ENCODE results near the gene FIGNL1. TPM values are rescaled to one million over a fixed set of nuclear protein-coding genes. Genes with fewer than 3 reads are reported as not detected.

The FIGNL1 gene
- total RNA-seq, 1 donor from 2014 or later: 5.5 TPM

DNA sequence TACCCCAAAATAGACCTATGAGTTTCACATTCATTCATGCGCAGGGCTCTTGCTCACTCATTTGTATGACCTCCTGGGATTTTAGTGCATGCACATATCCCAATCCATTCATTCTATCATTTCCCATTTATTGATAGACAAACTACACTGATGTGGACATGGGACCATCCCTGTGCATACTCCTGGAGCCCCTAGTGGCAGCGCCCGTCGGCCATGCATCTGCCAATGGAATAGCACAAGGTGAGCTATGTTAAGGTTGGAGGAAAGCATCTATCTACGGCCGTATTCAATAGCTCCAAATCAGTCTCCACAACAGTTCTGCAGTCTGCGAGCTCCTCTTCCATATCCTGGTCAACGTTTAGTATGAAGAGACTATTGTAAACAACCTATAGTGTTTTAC, 31.7 kb upstream of the FIGNL1 start:
- Histone ChIP-seq H3K9me3 (no peaks in the 10 kb centered on the region), H3K27me3 (no peaks in the 10 kb centered on the region), H3K27ac (no peak overlapping the region), H3K4me3 (no peak overlapping the region), H3K36me3 (no peaks in the 10 kb centered on the region), H3K4me1 (peaks cover 5% of the 10 kb centered on the region)
- TF ChIP-seq CTCF (IDR thresholded peaks at IDR 0.05): no peak
- DNase-seq (no peak), ATAC-seq (no peak)
- intact Hi-C loops (cut with DNase I): no loop called here

GRCh38 chr7:50480797-50481196, 30.6 kb upstream of the FIGNL1 start:
- TF ChIP-seq CTCF (IDR thresholded peaks at IDR 0.05): no peak
- intact Hi-C loops (cut with DNase I): no loop called here
- no peaks in the 10 kb centered on the region for H3K9me3 ChIP-seq
- no peak for DNase-seq
- no peaks in the 10 kb centered on the region for H3K36me3 ChIP-seq
- no peak overlapping the region for H3K27ac ChIP-seq
- no peaks in the 10 kb centered on the region for H3K27me3 ChIP-seq
- peak; percentile 51 for ATAC-seq
- H3K4me1 ChIP-seq: peaks cover 5% of the 10 kb centered on the region
- no peak overlapping the region for H3K4me3 ChIP-seq

DNA sequence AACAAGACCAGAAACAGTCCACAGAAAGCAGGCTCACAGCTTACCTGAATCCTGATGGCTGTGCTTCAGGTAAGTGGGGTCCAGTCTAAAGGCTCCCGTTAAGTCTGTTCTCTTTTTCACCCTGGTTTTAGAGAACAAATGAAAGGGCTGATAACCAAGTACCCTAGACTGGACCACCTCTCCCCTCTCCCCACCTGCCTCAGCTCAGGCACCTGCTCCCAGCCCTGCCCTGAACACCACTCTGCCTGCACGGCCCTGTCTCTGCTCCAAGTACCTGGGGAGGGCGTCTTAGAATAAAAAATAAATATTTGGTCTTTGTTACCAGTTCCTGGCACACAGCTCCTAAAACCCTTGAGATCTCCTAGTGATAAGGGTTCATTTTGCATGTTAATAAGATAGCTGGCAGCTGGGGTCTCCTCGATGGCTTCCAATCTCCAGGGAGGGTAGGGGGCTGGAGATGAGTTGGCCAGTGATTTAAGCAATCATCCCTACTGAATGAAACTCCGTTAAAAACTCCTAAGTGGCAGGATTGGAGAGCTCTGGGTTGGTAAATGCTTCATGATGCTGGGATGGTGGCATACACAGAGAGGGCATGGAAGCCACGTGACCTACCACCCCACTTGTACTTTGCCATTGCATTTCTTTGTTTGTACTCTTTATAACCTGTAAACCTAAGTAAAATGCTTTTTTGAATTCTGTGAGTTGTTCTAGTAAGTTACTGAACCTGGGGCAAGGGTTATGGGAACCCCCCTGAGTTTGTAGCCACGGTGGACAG, 29.8 kb upstream of the FIGNL1 start:
- Histone ChIP-seq H3K27ac (no peak overlapping the region), H3K9me3 (no peaks in the 10 kb centered on the region), H3K36me3 (no peaks in the 10 kb centered on the region), H3K27me3 (no peaks in the 10 kb centered on the region), H3K4me1 (peaks cover 5% of the 10 kb centered on the region), H3K4me3 (no peak overlapping the region)
- intact Hi-C loops (cut with DNase I): loop anchor here (10.0 kb wide), 1 partner anchor 195 kb away; no protein-coding TSS in a partner anchor
- TF ChIP-seq CTCF (IDR thresholded peaks at IDR 0.05): no peak
- no peak for DNase-seq
- ATAC-seq: peak; percentile 62

- no peak for TF ChIP-seq CTCF (IDR thresholded peaks at IDR 0.05)
- DNase-seq (no peak), ATAC-seq (no peak)
- H3K36me3 ChIP-seq: no peaks in the 10 kb centered on the region
- peaks cover 5% of the 10 kb centered on the region for H3K4me1 ChIP-seq
- H3K27me3 ChIP-seq: no peaks in the 10 kb centered on the region
- H3K9me3 ChIP-seq: no peaks in the 10 kb centered on the region
- intact Hi-C loops (cut with DNase I): loop anchor here (10.0 kb wide), 1 partner anchor 197 kb away; no protein-coding TSS in a partner anchor
- no peak overlapping the region for H3K4me3 ChIP-seq
- H3K27ac ChIP-seq: no peak overlapping the region
Measured at GRCh38 chr7:50477640-50478039, 27.5 kb upstream of the FIGNL1 start.

- Histone ChIP-seq H3K36me3 (no peaks in the 10 kb centered on the region), H3K27ac (no peak overlapping the region), H3K4me3 (no peak overlapping the region), H3K4me1 (peaks cover 5% of the 10 kb centered on the region), H3K9me3 (no peaks in the 10 kb centered on the region), H3K27me3 (no peaks in the 10 kb centered on the region)
- intact Hi-C loops (cut with DNase I): loop anchor here (10.0 kb wide), 1 partner anchor 198 kb away; no protein-coding TSS in a partner anchor
- ATAC-seq: peak; percentile 7
- no peak for TF ChIP-seq CTCF (IDR thresholded peaks at IDR 0.05)
- DNase-seq: no peak
Measured at GRCh38 chr7:50476953-50477625, 26.9 kb upstream of the FIGNL1 start.
